ENCODE results near the gene RASAL2.
"Not testable (repeated sequence)": the region's sequence is repeated elsewhere in the genome, so short reads cannot be mapped to it uniquely, and the experiment has no call there.

RASAL2 gene

GRCh38 chr1:178345807-178346206 is 251.9 kb downstream of the RASAL2 start:
- DNase-seq (ENCODE audit: low spot score): no peak

- no peak for DNase-seq (ENCODE audit: low spot score)
Observed at GRCh38 chr1:178349801-178350200, 255.9 kb downstream of the RASAL2 start.

- DNase-seq (ENCODE audit: low spot score): not testable (repeated sequence)
Observed at GRCh38 chr1:178351911-178352310, 258.0 kb downstream of the RASAL2 start.

- no peak for DNase-seq (ENCODE audit: low spot score)
Observed at GRCh38 chr1:178352790-178353416, 259.0 kb downstream of the RASAL2 start.

- no peak for DNase-seq (ENCODE audit: low spot score)
Observed at GRCh38 chr1:178353524-178353923, 259.6 kb downstream of the RASAL2 start.

- no peak for DNase-seq (ENCODE audit: low spot score)
Observed at GRCh38 chr1:178354816-178355215, 260.9 kb downstream of the RASAL2 start.

- DNase-seq (ENCODE audit: low spot score): no peak
Observed at GRCh38 chr1:178356299-178356698, 262.4 kb downstream of the RASAL2 start.

- no peak for DNase-seq (ENCODE audit: low spot score)
Observed at GRCh38 chr1:178358456-178358855, 264.6 kb downstream of the RASAL2 start.

- no peak for DNase-seq (ENCODE audit: low spot score)
Observed at GRCh38 chr1:178360421-178360820, 266.5 kb downstream of the RASAL2 start.

- DNase-seq (ENCODE audit: low spot score): no peak
Observed at GRCh38 chr1:178361847-178362246, 267.9 kb downstream of the RASAL2 start.

GRCh38 chr1:178362747-178363146 is 268.8 kb downstream of the RASAL2 start:
- DNase-seq (ENCODE audit: low spot score): no peak

GRCh38 chr1:178364782-178365181 is 270.9 kb downstream of the RASAL2 start:
- no peak for DNase-seq (ENCODE audit: low spot score)

- no peak for DNase-seq (ENCODE audit: low spot score)
Observed at GRCh38 chr1:178367151-178367550, 273.2 kb downstream of the RASAL2 start.

- DNase-seq (ENCODE audit: low spot score): no peak
Observed at GRCh38 chr1:178368208-178368607, 274.3 kb downstream of the RASAL2 start.

GRCh38 chr1:178371235-178371634 is 277.3 kb downstream of the RASAL2 start:
- no peak for DNase-seq (ENCODE audit: low spot score)

GRCh38 chr1:178371933-178372388 is 278.1 kb downstream of the RASAL2 start:
- DNase-seq (ENCODE audit: low spot score): no peak

- DNase-seq (ENCODE audit: low spot score): no peak
Observed at GRCh38 chr1:178374016-178374415, 280.1 kb downstream of the RASAL2 start.

GRCh38 chr1:178376008-178376407 is 282.1 kb downstream of the RASAL2 start:
- no peak for DNase-seq (ENCODE audit: low spot score)

- no peak for DNase-seq (ENCODE audit: low spot score)
Observed at GRCh38 chr1:178379807-178380206, 285.9 kb downstream of the RASAL2 start.

GRCh38 chr1:178382372-178382771 is 288.5 kb downstream of the RASAL2 start:
- no peak for DNase-seq (ENCODE audit: low spot score)

GRCh38 chr1:178385662-178386061 is 291.8 kb downstream of the RASAL2 start:
- DNase-seq (ENCODE audit: low spot score): no peak

- DNase-seq (ENCODE audit: low spot score): no peak
Observed at GRCh38 chr1:178388418-178389145, 294.7 kb downstream of the RASAL2 start.

- no peak for DNase-seq (ENCODE audit: low spot score)
Observed at GRCh38 chr1:178389441-178389840, 295.5 kb downstream of the RASAL2 start.

- not testable (repeated sequence) for DNase-seq (ENCODE audit: low spot score)
Observed at GRCh38 chr1:178390280-178390679, 296.4 kb downstream of the RASAL2 start.
